ENCODE results near the gene CSRNP3.

GRCh38 chr2:165513479-165513878 is 44.0 kb downstream of the CSRNP3 start:
- TF ChIP-seq POLR2A (IDR thresholded peaks at IDR 0.05; ENCODE audit: low read depth, low read length), result no peak
- no peak for TF ChIP-seq TAF1 (IDR thresholded peaks at IDR 0.05; ENCODE audit: low read depth, low read length)
- no peak for TF ChIP-seq POLR2AphosphoS5 (IDR thresholded peaks at IDR 0.05; ENCODE audit: low read depth, low read length)
- TF ChIP-seq SPI1 (IDR thresholded peaks at IDR 0.05; ENCODE audit: low read depth, low read length), result no peak
- no peak for TF ChIP-seq POU2F2 (IDR thresholded peaks at IDR 0.05; ENCODE audit: low read depth, low read length)
- no peak for TF ChIP-seq PAX5 (IDR thresholded peaks at IDR 0.05; ENCODE audit: insufficient read depth, low read length, severe bottlenecking)

Measured in GM12891 (cell line).